ENCODE data around the gene DDHD1.

Gene DDHD1

DNA sequence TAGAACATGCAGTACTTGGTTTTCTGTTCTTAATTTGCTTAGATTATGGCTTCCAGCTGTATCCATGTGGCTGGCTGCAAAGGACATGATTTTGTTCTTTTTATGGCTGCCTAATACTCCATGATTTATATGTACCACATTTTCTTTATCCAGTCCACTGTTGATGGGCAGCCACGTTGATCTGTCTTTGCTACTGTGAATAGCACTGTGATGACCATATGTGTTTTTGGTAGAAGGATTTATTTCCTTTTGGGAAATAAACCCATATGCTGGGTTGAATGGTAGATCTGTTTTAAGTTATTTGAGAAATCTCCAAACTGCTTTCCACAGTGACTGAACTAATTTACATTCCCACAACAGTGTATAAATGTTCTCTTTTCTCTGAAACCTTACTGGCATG, 116.1 kb downstream of the DDHD1 start:
- Histone ChIP-seq H4K20me1 (ENCODE audit: insufficient read depth, low read length, poor library complexity, severe bottlenecking) (no peaks in the 10 kb centered on the region), H3K4me2 (ENCODE audit: low read depth, low read length, poor library complexity, severe bottlenecking) (no peak overlapping the region), H2AFZ (ENCODE audit: low read length) (no peak overlapping the region), H3K4me1 (ENCODE audit: insufficient read depth, low read length, poor library complexity, severe bottlenecking) (no peaks in the 10 kb centered on the region), H3K9ac (ENCODE audit: low read depth, low read length, poor library complexity, severe bottlenecking) (no peak overlapping the region), H3K9me3 (ENCODE audit: insufficient read depth, low read depth, low read length) (no peaks in the 10 kb centered on the region), H3K9me2 (replicated peaks; ENCODE audit: low read depth, low read length) (no peaks in the 10 kb centered on the region), H3K36me3 (ENCODE audit: insufficient read depth, low read length) (peaks cover 8% of the 10 kb centered on the region; the same call in 1 of the 2 replicates), H3K4me3 (ENCODE audit: low read length, poor library complexity, severe bottlenecking) (no peak overlapping the region), H3F3A (ENCODE audit: low read depth) (no peaks in the 10 kb centered on the region), H3K79me2 (ENCODE audit: insufficient read depth, low read length) (no peaks in the 10 kb centered on the region), H3K27me3 (ENCODE audit: insufficient read depth, low read length, poor library complexity, severe bottlenecking) (no peaks in the 10 kb centered on the region)
- TF ChIP-seq, protein P1, sequence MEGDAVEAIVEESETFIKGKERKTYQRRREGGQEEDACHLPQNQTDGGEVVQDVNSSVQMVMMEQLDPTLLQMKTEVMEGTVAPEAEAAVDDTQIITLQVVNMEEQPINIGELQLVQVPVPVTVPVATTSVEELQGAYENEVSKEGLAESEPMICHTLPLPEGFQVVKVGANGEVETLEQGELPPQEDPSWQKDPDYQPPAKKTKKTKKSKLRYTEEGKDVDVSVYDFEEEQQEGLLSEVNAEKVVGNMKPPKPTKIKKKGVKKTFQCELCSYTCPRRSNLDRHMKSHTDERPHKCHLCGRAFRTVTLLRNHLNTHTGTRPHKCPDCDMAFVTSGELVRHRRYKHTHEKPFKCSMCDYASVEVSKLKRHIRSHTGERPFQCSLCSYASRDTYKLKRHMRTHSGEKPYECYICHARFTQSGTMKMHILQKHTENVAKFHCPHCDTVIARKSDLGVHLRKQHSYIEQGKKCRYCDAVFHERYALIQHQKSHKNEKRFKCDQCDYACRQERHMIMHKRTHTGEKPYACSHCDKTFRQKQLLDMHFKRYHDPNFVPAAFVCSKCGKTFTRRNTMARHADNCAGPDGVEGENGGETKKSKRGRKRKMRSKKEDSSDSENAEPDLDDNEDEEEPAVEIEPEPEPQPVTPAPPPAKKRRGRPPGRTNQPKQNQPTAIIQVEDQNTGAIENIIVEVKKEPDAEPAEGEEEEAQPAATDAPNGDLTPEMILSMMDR (conservative IDR thresholded peaks at IDR 0.05; ENCODE audit: low read length), result no peak
- TF ChIP-seq EZH2phosphoT487 (IDR thresholded peaks at IDR 0.05; ENCODE audit: borderline replicate concordance), result no peak

DNA sequence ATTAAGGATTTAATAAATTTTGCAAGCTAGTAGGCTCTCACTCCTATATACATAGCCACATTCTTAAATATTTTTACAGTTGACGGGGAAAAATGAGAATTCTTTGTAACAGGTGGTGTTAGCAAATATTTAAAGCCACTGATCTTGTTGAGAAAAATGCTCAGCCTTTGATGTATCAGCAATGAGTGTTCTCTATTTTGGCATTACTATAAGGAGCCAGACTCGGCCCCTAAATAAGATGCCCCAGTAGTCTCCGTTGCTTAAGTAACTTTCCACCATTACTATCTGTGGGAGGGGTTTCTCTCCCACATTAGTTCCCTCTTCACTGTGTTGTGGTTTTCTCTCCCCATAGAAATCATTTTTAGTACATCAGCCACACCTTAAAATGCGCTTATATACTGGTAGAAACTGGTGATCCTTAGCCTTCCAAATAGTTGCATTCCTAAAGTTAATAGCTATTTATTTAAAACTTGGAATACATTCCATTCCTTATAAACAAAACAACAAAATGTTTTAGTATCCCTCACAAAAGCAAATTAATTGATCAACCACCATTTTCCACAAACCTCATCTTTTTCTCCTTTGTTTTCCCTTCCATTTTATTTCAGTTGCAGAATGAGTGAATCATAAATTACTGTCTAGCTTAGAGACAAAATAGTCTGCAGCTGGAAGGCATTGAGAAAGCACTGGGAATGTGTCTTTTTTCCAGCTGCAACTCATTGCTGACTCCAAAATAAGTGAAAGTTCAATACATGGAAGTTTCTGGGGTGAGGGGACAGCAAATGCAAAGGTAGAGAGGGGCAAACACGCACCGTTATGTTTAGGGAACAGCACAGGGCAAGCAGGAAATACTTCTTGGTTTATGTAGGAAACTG, 117.5 kb downstream of the DDHD1 start:
- H3K36me3 ChIP-seq (ENCODE audit: insufficient read depth, low read length), result peaks cover 8% of the 10 kb centered on the region; the same call in 1 of the 2 replicates
- H3K9ac ChIP-seq (ENCODE audit: low read depth, low read length, poor library complexity, severe bottlenecking), result no peak overlapping the region

DNA sequence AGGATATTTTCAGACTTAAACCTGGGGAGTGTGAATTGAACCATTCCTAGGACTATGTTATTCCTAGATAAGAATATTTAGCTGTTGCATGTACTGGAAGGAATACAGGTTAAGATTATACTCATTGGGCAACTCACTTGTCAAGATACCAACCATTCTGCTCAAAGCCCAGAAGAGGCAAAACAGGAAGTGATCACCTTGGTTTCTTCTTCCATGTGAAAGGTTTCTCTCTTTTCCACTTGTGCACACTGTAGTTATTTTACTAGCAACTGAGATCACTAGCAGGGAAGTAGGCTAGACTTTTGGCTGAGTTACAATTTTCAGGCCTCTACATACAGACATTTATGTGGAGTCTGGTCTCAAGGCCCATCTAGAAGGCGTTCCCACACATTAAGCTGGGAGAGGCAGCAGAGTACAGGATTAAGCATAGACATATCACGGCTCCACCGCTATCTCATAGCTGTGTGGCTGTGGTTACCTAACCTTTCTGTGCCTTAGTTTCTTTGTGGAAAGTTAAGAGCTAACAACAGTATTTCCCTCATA, 118.4 kb downstream of the DDHD1 start:
- no peaks in the 10 kb centered on the region for H3K4me1 ChIP-seq (ENCODE audit: insufficient read depth, low read length, poor library complexity, severe bottlenecking)
- TF ChIP-seq, protein P1 (conservative IDR thresholded peaks at IDR 0.05; ENCODE audit: low read length), result no peak
- no peak for TF ChIP-seq EZH2phosphoT487 (IDR thresholded peaks at IDR 0.05; ENCODE audit: borderline replicate concordance)
- H2AFZ ChIP-seq (ENCODE audit: low read length), result no peak overlapping the region
- no peak overlapping the region for H3K9ac ChIP-seq (ENCODE audit: low read depth, low read length, poor library complexity, severe bottlenecking)
- no peaks in the 10 kb centered on the region for H3K9me3 ChIP-seq (ENCODE audit: insufficient read depth, low read depth, low read length)
- no peaks in the 10 kb centered on the region for H4K20me1 ChIP-seq (ENCODE audit: insufficient read depth, low read length, poor library complexity, severe bottlenecking)
- no peaks in the 10 kb centered on the region for H3K27me3 ChIP-seq (ENCODE audit: insufficient read depth, low read length, poor library complexity, severe bottlenecking)
- peaks cover 8% of the 10 kb centered on the region; the same call in 1 of the 2 replicates for H3K36me3 ChIP-seq (ENCODE audit: insufficient read depth, low read length)
- no peak overlapping the region for H3K4me2 ChIP-seq (ENCODE audit: low read depth, low read length, poor library complexity, severe bottlenecking)
- no peaks in the 10 kb centered on the region for H3K79me2 ChIP-seq (ENCODE audit: insufficient read depth, low read length)
- H3F3A ChIP-seq (ENCODE audit: low read depth), result no peaks in the 10 kb centered on the region
- H3K4me3 ChIP-seq (ENCODE audit: low read length, poor library complexity, severe bottlenecking), result no peak overlapping the region
- H3K9me2 ChIP-seq (replicated peaks; ENCODE audit: low read depth, low read length), result no peaks in the 10 kb centered on the region

More for the DNA sequence above, 117.5 kb downstream of the DDHD1 start:
- no peaks in the 10 kb centered on the region for H4K20me1 ChIP-seq (ENCODE audit: insufficient read depth, low read length, poor library complexity, severe bottlenecking)
- H3K79me2 ChIP-seq (ENCODE audit: insufficient read depth, low read length), result no peaks in the 10 kb centered on the region
- H3F3A ChIP-seq (ENCODE audit: low read depth), result no peaks in the 10 kb centered on the region
- no peaks in the 10 kb centered on the region for H3K9me2 ChIP-seq (replicated peaks; ENCODE audit: low read depth, low read length)
- no peak overlapping the region for H3K4me3 ChIP-seq (ENCODE audit: low read length, poor library complexity, severe bottlenecking)
- H3K4me2 ChIP-seq (ENCODE audit: low read depth, low read length, poor library complexity, severe bottlenecking), result no peak overlapping the region
- no peak overlapping the region for H2AFZ ChIP-seq (ENCODE audit: low read length)
- no peaks in the 10 kb centered on the region for H3K27me3 ChIP-seq (ENCODE audit: insufficient read depth, low read length, poor library complexity, severe bottlenecking)
- no peaks in the 10 kb centered on the region for H3K9me3 ChIP-seq (ENCODE audit: insufficient read depth, low read depth, low read length)
- H3K4me1 ChIP-seq (ENCODE audit: insufficient read depth, low read length, poor library complexity, severe bottlenecking), result no peaks in the 10 kb centered on the region
- TF ChIP-seq, protein P1 (conservative IDR thresholded peaks at IDR 0.05; ENCODE audit: low read length), result no peak
- no peak for TF ChIP-seq EZH2phosphoT487 (IDR thresholded peaks at IDR 0.05; ENCODE audit: borderline replicate concordance)
